Activated T-cell treated with anti-CD3 and anti-CD28 coated beads, Interleukin-2, amount 50 U/mL, for 1 hour (primary cell): ENCODE results near the gene PDZD7.

Experiments used
- DNase-seq: peaks from one replicate; pipeline ENCODE4 v3.0.0-alpha.2; 2020

PDZD7 gene

DNA sequence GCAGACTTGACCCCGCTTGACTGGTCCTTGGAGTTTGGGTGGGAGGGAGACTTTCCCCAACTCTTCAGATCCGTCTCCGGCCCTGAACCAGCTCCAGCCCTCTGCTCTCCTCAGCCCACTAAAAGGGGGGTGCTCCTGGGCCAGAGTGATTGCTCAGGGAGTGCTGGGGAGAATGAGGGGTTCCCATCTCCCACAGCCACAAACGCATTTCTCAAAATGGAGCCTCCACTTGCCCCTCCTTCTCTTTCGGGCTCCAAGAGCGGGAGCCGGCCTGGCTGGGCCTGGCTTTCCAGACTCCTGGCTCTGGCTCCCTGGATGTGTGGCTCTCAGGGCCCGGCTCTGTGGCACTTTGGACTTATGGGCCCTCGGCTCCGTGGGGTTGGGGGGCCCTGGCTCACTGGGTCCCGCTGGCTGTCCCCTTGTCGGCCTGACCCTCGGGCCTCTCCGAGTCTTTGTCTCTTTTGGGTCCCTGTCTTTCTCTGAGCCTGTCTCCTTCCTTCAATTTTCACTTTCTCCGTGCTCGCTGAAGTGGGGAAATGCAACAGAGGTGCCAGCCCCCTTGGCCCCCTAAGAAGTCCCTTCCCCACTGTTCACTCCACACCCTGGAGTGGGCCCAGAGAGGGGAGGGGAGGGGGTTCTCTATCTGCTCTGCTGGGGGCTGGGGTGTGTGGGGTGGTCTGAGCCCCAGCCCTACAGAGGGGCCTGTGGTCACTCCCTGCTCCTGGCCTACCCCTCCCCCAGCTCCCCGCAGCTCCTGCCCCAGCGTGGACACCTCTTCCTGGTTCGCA is 30.6 kb downstream of the PDZD7 start:
- DNase-seq = no peak

- no peak for DNase-seq
Observed at GRCh38 chr10:100999742-101000126, 31.2 kb downstream of the PDZD7 start, which contains the start of gene LZTS2. TSS of gene LZTS2 (plus strand) at chr10:100999808. CDS start at chr10:101002539, 2,731 bp downstream.

GRCh38 chr10:100998991-100999741 is 31.8 kb downstream of the PDZD7 start:
- peak; percentile 86 for DNase-seq

DNA sequence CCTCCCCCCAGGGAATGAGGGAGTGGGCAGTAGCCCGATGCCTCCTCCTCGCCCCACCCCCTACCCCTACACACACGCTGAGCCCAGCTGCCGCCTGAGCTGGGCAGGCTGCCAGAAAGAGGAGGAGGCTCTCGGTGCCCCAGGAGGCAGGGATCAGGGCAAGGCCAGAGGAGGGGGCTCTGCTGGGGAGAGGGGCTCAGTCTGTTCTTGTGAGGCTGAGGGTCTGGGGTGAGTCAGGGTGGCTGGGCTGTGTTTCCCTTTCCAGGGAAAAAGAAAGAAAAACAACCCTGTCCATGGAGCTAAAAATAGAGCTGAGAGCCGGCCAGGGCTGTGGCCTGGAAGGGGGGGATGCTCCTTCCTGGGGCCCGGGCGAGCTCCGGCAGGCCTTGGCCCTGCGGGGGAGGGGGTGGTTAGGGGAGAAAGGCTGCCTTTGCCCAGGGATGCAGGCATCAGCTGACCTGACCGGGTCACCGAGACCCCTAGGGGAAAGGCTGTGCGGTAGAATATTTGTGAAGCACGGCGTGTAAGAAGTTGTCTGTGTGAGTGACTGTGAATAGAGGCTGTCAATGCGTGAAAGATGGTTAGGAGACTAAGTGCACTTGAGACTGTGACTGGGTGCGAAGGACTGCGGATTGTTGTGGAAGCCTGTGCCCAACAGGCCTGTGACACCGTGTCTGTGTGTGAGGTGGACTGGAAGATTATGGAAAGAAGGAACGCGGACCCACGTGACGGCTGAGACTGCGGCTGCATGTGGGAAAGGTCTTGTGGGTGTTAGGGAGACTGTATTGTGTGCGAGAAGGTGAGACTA is 32.5 kb downstream of the PDZD7 start:
- peak; percentile 69 for DNase-seq

DNA sequence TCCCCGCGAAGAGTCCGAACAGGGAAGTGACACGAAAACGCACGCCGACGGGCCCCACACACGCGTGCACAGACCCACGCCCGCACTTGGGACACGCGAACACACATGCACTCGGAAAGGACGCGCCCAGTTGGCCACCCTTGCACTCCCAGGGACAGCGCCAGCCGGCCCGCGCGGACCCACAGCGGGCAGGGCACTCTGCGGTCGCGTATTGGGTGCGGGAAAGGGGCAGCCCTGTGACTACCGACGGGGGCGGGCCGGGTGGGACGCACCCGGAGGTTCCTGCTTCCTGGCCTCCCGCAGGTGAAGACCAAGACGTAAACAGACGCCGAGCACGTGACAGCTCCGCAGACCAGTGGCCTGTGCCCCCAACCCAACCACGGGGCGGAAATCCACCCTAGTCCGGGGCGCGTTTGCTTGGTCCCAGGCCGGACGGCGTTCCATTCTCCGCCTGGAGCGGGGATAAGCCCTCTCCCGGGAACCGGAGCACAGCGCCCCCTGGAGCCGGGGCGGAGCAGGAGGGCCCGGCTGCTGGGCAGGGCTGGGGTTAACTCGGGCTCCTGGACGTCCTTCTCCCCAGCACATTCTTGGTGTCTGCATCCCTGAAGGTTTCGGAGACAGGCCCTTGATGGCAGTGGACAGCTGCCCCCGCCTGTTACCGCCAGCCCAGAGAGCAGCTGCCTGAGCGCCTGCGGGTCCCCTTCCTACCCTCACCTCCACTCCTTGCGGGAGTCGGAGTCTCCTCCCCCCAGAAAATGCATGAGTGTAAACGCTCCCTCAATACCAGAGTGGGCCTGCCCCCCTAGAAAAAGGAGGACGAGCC is 33.4 kb downstream of the PDZD7 start:
- DNase-seq = peak; percentile 83

- DNase-seq = peak; percentile 58
Observed at GRCh38 chr10:100996678-100997359, 34.1 kb downstream of the PDZD7 start.

DNA sequence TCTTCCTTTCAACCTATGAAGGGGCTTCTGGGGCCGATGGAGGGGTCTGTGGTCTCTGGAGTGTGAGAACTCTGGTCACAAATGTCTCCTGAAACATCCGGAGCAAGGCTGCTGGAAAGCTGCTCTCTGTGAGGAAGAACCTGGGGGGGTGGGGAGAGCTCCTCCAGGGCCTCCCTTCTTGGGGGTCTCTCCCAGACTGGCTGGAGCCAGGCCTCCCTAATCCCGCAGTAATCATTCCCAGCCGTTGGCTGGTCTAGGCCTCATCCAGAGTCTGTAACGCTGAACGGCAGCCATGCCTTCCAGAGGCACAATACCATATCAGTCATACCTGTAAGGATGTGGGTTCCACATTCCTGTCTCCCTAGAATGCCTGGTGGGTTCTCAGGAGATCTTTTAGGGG is 35.7 kb downstream of the PDZD7 start:
- no peak for DNase-seq

GRCh38 chr10:100993986-100994708 is 36.8 kb downstream of the PDZD7 start:
- no peak for DNase-seq

DNA sequence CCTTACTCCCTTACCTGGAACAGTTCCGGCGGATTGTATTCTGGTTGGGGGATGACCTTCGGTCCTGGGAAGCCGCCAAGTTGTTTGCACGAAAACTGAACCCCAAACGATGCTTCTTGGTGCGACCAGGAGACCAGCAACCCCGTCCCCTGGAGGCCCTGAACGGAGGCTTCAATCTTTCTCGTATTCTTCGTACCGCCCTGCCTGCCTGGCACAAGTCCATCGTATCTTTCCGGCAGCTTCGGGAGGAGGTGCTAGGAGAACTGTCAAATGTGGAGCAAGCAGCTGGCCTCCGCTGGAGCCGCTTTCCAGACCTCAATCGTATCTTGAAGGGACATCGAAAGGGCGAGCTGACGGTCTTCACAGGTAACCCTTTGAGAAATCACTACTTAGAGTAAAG is 41.8 kb downstream of the PDZD7 start:
- DNase-seq = no peak

GRCh38 chr10:100988166-100988565 is 42.8 kb downstream of the PDZD7 start:
- no peak for DNase-seq

DNA sequence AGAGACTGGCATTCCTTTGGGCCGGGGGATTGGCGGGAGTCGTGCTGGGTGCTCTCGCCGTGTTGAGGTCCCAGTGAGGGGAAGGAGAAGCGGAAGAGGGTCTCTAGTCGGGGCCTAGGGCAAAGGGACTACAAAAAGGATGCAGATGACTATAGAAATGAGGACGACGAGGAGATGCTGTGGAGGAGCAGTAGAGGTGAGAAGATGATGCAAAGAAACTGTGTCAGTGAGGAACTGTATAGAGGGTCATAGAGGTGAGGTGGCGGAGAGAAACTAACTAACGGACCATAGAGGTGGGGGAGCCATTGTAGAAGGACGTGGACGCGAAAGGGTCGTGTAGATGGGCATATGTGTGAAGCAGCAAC is 43.3 kb downstream of the PDZD7 start:
- no peak for DNase-seq

- DNase-seq = peak; percentile 87
Observed at GRCh38 chr10:100986952-100987684, 43.8 kb downstream of the PDZD7 start, which contains the start of the genes MRPL43 and TWNK. TSS of gene MRPL43 (minus strand) at chr10:100987497. CDS start at chr10:100987443, 54 bp downstream. TSS of gene TWNK (plus strand) at chr10:100987543. CDS start at chr10:100988211, 668 bp downstream.

DNA sequence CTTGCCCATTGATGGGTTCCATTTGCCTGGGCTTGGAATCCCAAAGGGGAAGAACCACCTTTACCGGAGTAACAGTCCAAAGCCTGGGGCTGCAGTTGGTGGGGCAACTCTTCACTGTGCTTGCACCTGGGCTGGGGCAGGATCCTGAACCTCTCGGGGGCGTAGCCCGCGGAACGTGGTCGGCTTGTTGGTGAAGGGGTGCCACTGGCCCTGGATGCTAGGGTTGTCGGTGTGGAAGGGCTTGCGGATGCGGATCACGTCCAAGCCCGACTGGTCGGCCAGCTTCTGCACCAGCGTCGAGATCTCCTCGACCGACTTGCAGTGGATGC is 44.3 kb downstream of the PDZD7 start:
- DNase-seq = peak; percentile 21

DNA sequence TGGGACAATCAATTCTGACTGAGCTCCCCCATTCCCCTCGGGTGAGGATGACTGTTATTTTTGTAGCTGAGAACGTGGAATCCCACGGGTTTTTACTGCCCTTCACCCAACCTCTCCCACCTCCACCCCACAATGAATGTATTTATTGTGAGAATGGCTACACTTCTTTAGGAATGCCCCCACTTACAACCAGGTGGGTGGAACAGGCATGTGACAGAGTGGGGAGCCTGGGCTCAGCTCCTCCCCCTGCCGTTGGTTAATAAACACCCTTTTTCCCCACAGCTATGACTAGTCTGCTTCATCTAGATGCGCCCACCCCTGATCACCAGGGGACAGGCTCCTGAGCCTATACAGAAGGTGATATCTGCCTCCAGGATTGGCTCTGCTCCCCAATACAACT is 45.6 kb downstream of the PDZD7 start:
- DNase-seq = peak; percentile 7

DNA sequence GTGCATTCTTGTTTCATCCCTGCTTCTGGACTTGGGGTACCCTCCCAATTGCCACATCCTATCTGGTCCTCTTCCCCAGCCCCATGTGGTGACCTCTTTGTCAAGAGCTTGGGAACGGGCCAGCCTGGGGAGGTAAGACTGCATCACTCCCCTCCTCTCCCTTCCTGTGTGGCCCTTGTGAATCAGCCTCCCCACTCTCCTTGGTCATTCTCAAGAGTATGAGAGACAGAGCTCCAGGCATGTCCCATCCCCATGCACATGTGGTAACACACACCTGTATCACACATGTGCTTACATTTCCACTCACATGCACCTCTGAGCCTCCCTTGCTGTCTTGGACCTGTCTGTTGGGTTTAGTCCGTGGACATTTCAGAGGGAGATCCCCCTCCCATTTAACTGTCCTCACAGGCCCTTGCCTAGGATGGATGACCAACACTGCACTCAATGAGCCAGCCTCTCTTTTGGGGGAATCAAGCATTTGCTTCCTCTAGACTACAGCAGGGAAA is 46.2 kb downstream of the PDZD7 start:
- peak; percentile 10 for DNase-seq

- DNase-seq = peak; percentile 3
Observed at GRCh38 chr10:100983868-100984671, 46.9 kb downstream of the PDZD7 start.

GRCh38 chr10:100982916-100983830 is 47.8 kb downstream of the PDZD7 start:
- DNase-seq = peak; percentile 10

GRCh38 chr10:100981178-100981772 is 49.7 kb downstream of the PDZD7 start:
- no peak for DNase-seq
